Esophagus (tissue), 2 donors: ENCODE measurements around the gene SLC16A10. TPM values are rescaled to one million over a fixed set of nuclear protein-coding genes. Genes with fewer than 3 reads are reported as not detected.

Experiments
- H3K27ac ChIP-seq, 2 donors: one replicate each; pipeline ENCODE4 v1.5.1; 2013; ENCODE audit warnings: low read depth in 2 of 2, mild to moderate bottlenecking in 2 of 2, inconsistent platforms in 1 of 2, low read length in 1 of 2, moderate library complexity in 1 of 2
- H3K27me3 ChIP-seq, 2 donors: one replicate each; pipeline ENCODE4 v1.6.1; 2013; ENCODE audit warnings: low read length in 2 of 2, control low read depth in 1 of 2, mild to moderate bottlenecking in 1 of 2; ENCODE audit not compliant: insufficient read depth in 2 of 2, control insufficient read depth in 1 of 2
- H3K36me3 ChIP-seq, 2 donors: one replicate each; pipeline ENCODE4 v1.6.1; 2013; ENCODE audit warnings: low read length in 1 of 2; ENCODE audit not compliant: control insufficient read depth in 2 of 2, insufficient read depth in 2 of 2
- H3K4me1 ChIP-seq, 2 donors: one replicate each; pipeline ENCODE4 v1.6.1; 2013; ENCODE audit warnings: low read length in 1 of 2; ENCODE audit not compliant: control insufficient read depth in 2 of 2, insufficient read depth in 2 of 2
- H3K4me3 ChIP-seq, 2 donors: one replicate each; pipeline ENCODE4 v1.5.1; 2013; ENCODE audit warnings: low read length in 2 of 2, mild to moderate bottlenecking in 2 of 2, low read depth in 1 of 2, moderate library complexity in 1 of 2
- H3K9me3 ChIP-seq, 2 donors: one replicate each; pipeline ENCODE4 v1.6.1; 2013; ENCODE audit warnings: mild to moderate bottlenecking in 2 of 2, low read depth in 1 of 2, low read length in 1 of 2, moderate library complexity in 1 of 2; ENCODE audit not compliant: control insufficient read depth in 2 of 2, insufficient read depth in 1 of 2
- WGBS, 2 donors: extraction: QIAGEN DNeasy Blood & Tissue Kit; methylation state at CpG; one replicate each; pipeline ENCODE4 v1.1.7; 2013; 5-methylcytosine and 5-hydroxymethylcytosine counted together
- polyA plus RNA-seq, 2 donors: library from polyadenylated mRNA; stranded (reverse); fragments of 200-250 nt; gene quantifications; one replicate each; pipeline ENCODE4 v1.2.3, GENCODE V29; 2013
- donor health status: healthy with polysubstance abuse.
- donor health status: Bipolar disorder and iron deficiency.

Gene SLC16A10
- polyA plus RNA-seq, 2 donors, result 0.18 to 0.41 TPM

DNA sequence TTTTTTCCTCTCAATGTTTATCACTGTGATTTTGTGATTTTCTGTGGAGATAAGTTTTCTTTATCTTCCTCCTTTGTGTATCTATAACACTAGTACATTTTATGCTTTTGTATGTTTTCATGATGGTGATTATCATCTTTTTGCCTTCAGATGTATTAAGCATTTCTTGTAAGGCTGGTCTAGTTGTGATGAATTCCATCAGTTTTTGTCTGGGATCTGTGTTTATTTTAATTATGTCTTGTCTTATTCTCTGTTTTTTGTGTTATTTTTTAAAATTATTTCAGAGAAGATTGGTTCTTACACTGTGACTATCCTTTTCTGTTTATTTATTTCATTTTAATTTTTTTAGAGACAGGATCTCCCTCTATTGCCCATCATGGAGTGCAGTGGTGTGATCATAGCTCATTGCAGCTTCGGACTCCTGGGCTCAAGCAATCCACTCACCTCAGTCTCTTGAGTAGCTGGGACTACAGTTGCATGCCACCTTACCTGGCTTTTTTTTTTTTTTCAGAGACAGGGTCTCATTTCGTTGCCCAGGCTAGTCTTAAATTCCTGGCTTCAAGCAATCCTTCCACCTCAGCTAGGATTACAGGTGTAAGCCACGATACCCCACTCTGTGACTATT, 187.4 kb downstream of the SLC16A10 start:
- H3K27me3 ChIP-seq, result no peaks in the 10 kb centered on the region
- H3K4me3 ChIP-seq, result no peak overlapping the region
- peaks cover 2% of the 10 kb centered on the region in 2 donors for H3K9me3 ChIP-seq
- no peaks in the 10 kb centered on the region for H3K4me1 ChIP-seq
- WGBS, 2 donors, result 98% methylated on average over 3 of the region's 3 CpGs
- H3K36me3 ChIP-seq, result peaks cover 4 to 8% of the 10 kb centered on the region in 2 donors
- no peak overlapping the region for H3K27ac ChIP-seq

DNA sequence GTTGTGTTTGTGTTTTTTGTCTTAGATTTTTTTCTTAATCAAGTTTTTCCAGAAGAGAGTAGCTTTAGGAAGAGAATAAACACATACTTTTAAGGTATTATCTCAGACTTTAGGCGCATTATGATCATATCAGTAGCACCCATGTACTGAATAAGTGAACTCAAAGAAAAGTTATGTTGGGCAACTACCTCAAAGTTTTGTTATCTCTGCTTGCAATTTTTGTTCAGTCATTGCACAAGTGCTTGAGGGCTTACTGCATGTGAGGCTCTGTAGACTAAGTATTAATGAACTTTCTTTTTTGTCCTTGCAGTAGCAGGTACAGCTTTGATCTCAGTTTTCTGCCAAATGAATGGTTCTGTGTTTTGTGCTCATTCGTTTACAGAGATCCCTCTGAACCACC, 189.0 kb downstream of the SLC16A10 start:
- no peaks in the 10 kb centered on the region for H3K4me1 ChIP-seq
- H3K4me3 ChIP-seq, result no peak overlapping the region
- H3K9me3 ChIP-seq, result peaks cover 2% of the 10 kb centered on the region in 2 donors
- 96% methylated on average over 2 of the region's 2 CpGs for WGBS, 2 donors
- no peaks in the 10 kb centered on the region for H3K27me3 ChIP-seq
- no peak overlapping the region for H3K27ac ChIP-seq
- peaks cover 4 to 8% of the 10 kb centered on the region in 2 donors for H3K36me3 ChIP-seq

DNA sequence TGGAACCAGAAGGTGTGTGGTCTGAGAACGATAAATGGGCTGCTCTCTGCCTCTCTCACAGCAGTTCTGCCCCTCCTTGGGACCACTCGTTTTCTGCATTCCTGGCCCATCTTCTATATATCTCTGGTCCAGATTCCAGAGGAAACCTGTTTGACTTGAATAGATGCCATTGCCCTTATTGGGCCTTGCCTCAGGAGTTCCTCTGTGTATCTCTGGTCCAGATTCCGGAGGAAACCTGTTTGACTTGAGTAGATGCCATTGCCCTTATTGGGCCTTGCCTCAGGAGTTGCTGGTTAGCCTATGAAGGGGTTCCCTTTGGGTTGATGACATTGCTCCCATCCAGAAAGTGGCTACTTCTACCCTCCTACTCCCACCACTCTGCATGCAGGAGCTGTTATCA, 189.4 kb downstream of the SLC16A10 start:
- Histone ChIP-seq H3K36me3 (peaks cover 4 to 8% of the 10 kb centered on the region in 2 donors), H3K9me3 (peaks cover 2% of the 10 kb centered on the region in 2 donors), H3K27ac (no peak overlapping the region), H3K4me1 (no peaks in the 10 kb centered on the region), H3K4me3 (no peak overlapping the region), H3K27me3 (no peaks in the 10 kb centered on the region)
- 86 to 88% methylated on average over 3 of the region's 3 CpGs for WGBS, 2 donors

DNA sequence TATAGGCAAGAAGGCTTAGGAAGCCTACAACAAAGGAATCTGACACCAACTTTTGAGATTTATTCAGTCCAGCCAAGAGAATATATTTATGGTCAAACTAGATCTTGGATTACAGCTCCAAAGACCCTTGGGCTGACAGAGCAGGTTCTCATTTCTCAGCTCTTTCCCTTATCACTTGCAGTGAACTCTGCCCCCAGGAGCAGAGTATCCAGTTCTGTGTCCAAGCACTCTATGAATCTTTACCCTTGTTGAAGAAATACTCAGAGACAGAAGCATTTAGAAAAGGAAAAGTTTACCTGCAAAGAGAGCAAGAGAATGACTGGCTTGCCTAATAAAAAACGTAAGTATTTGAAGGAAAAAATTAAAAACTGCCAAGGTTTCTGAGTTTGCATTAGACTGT, 190.5 kb downstream of the SLC16A10 start:
- Histone ChIP-seq H3K4me1 (no peaks in the 10 kb centered on the region), H3K36me3 (peaks cover 4 to 8% of the 10 kb centered on the region in 2 donors), H3K27me3 (no peaks in the 10 kb centered on the region), H3K9me3 (peaks cover 2% of the 10 kb centered on the region in 2 donors), H3K4me3 (no peak overlapping the region), H3K27ac (no peak overlapping the region)
- WGBS, 2 donors, result 94 to 97% methylated on average over 1 of the region's 1 CpG

DNA sequence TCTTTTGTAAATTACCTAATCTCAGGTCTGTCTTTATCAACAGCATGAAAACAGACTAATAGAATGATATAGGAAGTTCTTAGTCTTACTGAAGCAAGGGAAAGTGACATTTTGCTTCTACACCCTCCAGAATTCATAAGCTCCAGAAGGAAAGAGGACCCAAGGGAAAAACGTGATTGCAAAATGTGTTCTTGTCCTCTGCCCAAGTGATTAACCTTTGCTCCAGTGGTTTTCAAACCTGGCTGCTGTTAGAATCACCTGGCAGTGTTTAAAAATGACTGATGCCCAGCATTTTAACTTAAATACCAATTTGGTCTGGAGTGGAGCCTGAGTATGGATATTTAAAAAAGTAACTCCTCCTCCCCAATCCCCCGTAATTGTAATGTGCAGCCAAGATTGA, 191.4 kb downstream of the SLC16A10 start:
- H3K27ac ChIP-seq, result no peak overlapping the region
- 87 to 89% methylated on average over 2 of the region's 2 CpGs for WGBS, 2 donors
- no peak overlapping the region for H3K4me3 ChIP-seq
- peaks cover 2 to 4% of the 10 kb centered on the region in 2 donors for H3K9me3 ChIP-seq
- no peaks in the 10 kb centered on the region for H3K27me3 ChIP-seq
- peaks cover 4 to 8% of the 10 kb centered on the region in 2 donors for H3K36me3 ChIP-seq
- H3K4me1 ChIP-seq, result no peaks in the 10 kb centered on the region

DNA sequence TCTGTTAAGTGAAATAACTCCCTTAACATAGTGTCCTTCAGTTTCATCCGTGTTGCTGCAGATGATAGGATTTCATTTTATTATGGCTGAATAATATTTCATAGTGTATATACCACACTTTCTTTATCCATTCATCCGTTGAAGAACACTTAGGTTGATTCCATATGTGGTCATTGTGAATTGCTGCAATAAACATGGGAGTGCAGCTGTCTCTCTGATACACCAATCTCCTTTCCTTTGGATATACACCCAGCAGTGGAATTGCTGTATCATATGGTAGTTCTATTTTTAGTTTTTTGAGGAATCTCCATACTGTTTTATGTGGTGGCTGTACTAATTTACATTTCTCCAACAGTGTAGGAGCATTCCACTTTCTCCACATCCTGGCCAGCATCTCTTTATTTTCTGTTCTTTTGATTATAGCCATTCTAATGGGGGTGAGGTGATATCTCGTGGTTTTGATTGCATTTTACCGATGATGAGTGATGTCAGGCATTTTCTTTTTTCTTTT, 193.2 kb downstream of the SLC16A10 start:
- Histone ChIP-seq H3K9me3 (peaks cover 0 to 2% of the 10 kb centered on the region in 2 donors), H3K27ac (no peak overlapping the region), H3K4me1 (no peaks in the 10 kb centered on the region), H3K4me3 (no peak overlapping the region), H3K36me3 (peaks cover 0 to 6% of the 10 kb centered on the region in 2 donors), H3K27me3 (no peaks in the 10 kb centered on the region)
- WGBS, 2 donors, result 94 to 96% methylated on average over 4 of the region's 4 CpGs

Other genes with a start within 250 kb of the SLC16A10 start
- gene AMD1, start 212.7 kb upstream of the SLC16A10 start, polyA plus RNA-seq, result 10 to 100 TPM; 23.1 to 52.4 TPM
- 10 to 100 TPM; 62.7 to 67.6 TPM for gene GTF3C6, start 128.8 kb upstream of the SLC16A10 start, polyA plus RNA-seq
- 10 to 100 TPM; 17.0 to 18.8 TPM for gene RPF2, start 105.5 kb upstream of the SLC16A10 start, polyA plus RNA-seq